Fibroblast of mammary gland (primary cell): ENCODE measurements around the gene CD300LF.

Experiments used
- DNase-seq: peaks from one replicate; pipeline ENCODE4 v3.0.0-alpha.2; 2010; ENCODE audit warnings: low read depth
- H3K4me3 ChIP-seq: 2 replicates; pipeline ENCODE4 v1.5.1; 2011; ENCODE audit warnings: low read depth, mild to moderate bottlenecking, low read length, moderate library complexity; ENCODE audit not compliant: control insufficient read depth
- CTCF ChIP-seq: conservative IDR thresholded peaks from 2 replicates; pipeline ENCODE4 v1.5.1; 2011; ENCODE audit warnings: low read depth, low read length, inconsistent platforms; ENCODE audit not compliant: control insufficient read depth, insufficient read depth

CD300LF gene

DNA sequence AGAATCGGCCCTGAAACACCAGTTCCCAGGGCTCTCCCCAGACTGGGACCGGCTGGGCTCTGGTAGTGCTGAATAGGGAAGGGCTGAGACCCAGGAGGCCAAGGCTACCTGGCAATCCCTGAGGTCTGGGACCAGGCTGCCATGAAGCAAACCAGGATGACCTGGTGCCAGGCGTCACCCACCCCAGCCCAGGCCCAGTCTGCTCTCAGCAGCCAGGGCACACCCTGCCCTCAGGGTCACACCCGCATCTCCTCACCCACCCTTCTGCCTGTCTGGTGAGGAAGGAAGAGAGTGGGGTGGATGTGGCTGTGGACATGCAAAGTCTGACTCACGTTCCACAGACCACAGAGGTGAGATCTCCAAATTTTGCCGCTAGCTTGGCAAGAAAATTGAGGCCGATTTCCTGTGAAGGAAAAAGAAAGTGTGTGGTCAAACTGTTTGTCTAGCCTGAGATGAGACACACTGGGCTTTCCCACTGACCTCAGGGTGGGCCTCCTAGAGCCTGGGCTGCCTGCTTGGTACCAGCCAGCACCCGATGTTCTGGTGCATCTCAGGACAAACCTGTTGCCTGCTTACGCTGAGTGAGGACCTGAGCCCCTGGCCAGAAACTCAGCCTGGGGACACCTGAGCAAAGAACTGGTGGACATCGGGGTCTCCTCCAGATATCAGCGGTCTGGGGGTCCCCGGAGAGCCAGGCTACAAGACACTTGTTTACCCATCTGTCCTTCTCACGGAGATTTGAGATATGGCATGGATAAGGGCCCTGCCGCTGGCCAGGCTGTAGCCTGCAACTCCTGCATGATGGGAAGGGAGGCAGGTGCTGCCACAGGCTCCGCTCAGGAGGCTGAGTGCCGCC is 18.0 kb upstream of the CD300LF start:
- TF ChIP-seq CTCF = no peak
- H3K4me3 ChIP-seq = no peak overlapping the region
- DNase-seq = no peak

DNA sequence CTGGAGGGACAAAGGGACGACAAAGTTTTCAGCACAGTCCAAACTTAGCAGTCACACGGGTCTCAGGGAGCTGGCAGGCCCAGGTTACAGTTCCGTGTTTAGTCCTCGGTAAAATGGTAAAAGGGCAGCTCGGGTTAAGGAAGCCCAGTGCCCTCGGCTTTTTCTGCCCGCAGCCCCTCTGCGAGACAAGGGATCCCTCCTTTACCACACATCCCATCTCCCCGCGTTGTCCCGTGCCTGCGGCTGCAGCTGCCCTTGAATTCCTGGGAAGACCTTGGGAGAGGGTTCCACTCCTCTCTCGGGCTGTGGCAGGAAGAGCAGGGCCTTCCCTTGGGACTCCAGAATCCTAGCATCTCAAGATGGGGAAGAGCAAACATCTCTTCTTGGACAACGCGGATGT is 17.1 kb upstream of the CD300LF start:
- no peak for TF ChIP-seq CTCF
- no peak overlapping the region for H3K4me3 ChIP-seq
- DNase-seq = no peak

DNA sequence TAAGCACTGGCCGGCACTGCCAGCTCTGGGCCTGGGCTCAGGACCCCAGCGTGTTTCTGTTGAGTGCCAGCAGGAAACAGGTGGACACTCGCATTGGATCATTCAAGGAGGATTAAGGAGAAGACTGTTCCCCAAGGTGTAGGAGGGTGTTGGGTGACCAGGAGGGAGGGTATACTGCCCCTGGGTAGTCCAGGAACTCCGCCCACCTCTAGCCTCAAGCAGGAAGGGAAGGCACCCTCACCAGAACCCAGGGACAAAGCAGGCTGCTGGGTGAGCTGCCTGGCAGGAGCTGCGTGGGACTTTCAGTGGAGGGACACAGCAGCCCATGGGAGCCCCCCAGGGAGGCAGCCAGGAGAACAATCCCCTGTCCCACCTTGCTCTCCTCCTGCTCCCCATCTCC is 16.6 kb upstream of the CD300LF start:
- H3K4me3 ChIP-seq = no peak overlapping the region
- TF ChIP-seq CTCF = no peak
- DNase-seq = no peak

DNA sequence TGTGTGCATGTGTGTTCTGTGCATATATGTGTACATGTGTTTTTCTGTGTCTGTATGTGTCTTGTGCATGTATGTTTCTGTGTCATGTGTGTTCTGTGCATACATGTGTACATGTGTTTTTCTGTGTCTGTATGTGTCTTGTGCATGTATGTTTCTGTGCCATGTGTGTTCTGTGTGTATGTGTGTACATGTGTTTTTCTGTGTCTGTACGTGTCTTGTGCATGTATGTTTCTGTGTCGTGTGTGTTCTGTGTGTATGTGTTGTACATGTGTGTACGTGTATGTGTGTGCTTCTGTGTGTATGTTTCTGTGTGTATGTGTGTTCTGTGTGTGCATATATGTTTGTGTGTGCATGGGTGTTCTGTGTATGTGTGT is 16.0 kb upstream of the CD300LF start:
- no peak for DNase-seq
- no peak overlapping the region for H3K4me3 ChIP-seq
- TF ChIP-seq CTCF = no peak

DNA sequence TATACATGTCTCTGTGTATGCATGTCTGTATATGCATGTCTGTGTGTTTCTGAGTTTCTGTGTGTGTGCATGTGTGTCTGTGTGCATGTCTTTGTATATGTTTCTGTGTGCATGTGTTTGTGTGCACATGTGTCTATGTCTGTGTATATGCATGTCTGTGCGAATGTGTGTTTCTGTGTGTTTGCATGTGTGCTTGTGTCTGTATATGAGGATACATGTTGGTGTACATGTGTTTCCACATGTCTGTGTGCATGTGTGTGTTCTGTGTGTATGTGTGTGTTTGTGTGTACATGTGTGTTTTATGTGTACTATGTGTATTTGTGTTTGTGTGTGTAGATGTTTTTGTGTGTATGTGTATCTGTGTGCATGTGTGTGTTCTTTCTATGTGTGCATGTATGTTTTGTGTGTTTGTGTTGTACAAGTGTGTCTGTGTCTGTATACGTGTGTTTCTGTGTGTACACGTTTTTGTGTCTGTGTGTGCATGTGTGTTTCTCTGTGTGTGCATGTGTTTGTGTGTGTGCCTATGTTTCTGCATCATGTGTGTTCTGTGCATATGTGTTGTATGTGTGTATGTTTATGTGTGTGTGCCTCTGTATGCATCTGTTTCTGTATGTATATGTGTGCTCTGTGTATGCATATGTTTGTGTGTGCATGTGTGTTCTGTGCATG is 15.4 kb upstream of the CD300LF start:
- no peak for DNase-seq
- TF ChIP-seq CTCF = no peak
- H3K4me3 ChIP-seq = no peak overlapping the region

- no peak overlapping the region for H3K4me3 ChIP-seq
- no peak for DNase-seq
- no peak for TF ChIP-seq CTCF
Measured at GRCh38 chr17:74725111-74725510, 12.4 kb upstream of the CD300LF start.

DNA sequence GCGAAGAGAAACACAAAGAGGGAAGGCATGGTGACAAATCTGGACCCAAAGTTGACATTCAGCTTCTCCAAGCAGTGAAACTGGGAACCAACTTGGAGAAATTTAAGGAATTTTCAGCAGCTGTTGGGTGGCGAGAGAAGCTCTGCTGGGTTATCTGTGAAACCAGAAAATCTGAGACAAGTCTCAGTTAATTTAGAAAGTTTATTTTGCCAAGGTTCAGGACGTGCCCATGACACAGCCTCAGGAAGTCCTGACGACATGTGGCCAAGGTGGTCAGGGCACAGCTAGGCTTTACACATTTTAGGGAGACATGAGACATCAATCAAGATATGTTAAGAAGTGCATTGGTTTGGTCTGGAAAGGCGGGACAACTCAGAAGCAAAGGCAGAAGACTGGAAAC is 11.2 kb upstream of the CD300LF start:
- H3K4me3 ChIP-seq = no peak overlapping the region
- no peak for TF ChIP-seq CTCF
- no peak for DNase-seq
